GM19025 (cell line): ENCODE measurements around the gene SLC43A3.
"Not testable (repeated sequence)": the region's sequence is repeated elsewhere in the genome, so short reads cannot be mapped to it uniquely, and the experiment has no call there.

Experiments used
- ATAC-seq: cut with Tn5 transposase; IDR thresholded peaks from one replicate; pipeline ENCODE4 v1.9.1; 2021; ENCODE audit warnings: mild to moderate bottlenecking, low read depth, moderate library complexity; ENCODE audit not compliant: unreplicated experiment

The SLC43A3 gene

DNA sequence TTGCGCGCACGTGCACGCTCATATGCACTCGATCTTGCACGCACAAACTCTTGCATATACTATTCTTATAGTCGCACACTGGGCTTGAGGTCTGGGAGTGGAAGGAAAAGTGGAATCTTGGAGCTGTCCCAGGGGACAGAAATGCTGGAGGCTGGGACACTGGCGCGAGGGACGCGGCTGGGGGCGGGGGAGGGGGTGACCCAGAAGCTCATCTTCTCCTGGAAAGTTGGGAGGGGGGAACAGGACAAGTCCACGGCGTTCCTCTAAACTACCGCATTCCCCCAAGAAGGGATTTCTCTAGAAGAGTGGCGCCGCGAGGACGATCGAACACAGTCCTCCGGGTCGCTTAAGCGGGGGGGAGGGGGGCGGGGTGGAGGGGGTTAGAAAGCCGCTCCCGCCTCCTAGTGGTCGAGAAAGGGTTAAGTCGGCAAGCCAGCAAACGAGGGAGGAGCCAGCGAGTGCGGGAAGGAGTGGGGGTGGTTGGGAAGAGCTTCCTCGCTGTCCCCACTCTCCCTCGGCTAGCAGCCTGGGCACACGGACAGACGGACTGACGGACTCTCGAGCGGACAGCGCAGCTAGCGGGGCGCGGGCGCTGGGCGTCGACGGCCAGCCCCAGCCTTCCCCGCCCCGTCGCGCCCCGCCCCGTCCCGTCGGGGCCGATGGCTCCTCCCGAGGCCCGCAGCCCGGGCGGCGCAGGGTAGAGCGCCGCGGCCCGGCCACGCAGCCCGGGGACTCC lies 33.3 kb upstream of the SLC43A3 start, which contains the start of gene RTN4RL2:
TSS of gene RTN4RL2 (plus strand) at position 507 of the 736 bp plus-strand sequence. CDS start 338 bp downstream, outside the sequence.
- no peak for ATAC-seq

DNA sequence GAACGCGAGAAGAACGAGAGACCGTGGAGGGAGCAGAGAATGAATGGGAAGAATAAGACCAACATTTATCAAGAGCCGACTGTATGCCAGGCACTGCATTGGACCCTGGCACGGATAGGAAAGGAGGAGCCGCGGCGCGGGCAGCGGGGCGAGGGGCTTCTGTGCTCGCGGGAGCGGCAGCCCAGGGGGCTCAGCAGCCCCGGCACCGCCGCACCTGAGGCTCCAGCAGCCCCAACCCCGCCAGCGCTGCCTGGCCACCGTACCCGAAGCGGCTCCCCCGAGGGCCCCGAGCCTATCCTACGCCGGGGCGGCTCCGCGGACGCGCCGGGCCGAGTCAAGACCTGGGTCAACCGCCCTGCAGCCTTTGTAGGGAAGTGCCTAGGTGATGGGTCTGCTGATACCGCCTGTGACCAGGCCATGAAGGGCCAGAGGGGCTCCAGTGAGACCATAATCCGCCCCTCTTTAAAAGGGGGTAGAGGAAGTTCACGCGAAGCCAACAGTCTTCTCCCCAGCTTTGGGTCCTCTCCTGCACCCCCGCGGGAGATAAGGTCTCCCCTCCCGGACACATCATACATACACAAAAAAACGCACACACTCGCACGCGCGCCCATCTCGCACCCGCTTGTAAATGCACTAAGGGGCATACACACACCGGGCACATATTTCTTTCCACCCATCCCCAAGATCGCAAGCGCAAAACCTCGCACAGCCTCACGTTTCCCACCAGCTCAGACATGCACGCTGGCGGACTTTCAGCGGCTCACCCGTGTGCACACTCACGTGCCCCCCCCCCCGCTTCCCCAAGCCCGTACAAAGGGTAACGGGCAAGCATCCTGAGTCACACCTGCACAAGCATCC lies 32.5 kb upstream of the SLC43A3 start:
- no peak for ATAC-seq

DNA sequence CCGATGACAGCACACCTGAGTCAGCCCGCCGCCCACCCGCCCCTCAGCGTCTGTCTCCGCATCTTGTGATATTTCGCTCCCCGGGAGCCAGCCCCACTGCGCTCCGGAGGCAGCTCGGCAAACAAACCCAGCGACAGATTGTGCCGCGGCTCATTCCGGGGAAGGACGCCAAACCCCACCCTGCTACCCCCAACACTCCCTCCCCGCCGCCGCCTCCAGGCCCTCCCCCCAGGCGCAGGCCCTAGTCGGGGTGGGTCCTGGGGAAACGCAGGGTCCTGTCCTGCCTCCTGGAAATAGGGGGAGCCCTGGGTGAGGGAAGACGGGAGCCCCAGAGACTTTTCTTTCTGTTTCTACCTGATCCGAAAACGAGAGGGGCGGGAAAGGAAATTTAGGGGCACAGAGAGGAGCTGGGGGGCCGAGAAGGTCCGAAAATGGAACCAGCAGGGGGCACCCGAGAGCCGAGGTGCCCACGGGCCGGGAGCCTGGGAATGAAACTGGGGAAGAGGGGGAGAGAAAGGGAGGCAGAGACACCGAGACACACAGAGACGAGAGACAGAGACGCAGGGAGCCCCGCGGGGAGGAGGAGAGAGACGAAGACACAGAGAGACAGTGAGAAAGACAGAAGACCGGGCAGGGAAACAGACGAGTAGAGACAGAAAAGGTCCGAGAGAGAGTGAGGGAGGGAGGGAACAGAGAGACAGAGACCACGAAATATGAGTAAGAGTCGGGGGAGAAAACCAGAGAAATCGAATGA lies 31.7 kb upstream of the SLC43A3 start:
- no peak for ATAC-seq

DNA sequence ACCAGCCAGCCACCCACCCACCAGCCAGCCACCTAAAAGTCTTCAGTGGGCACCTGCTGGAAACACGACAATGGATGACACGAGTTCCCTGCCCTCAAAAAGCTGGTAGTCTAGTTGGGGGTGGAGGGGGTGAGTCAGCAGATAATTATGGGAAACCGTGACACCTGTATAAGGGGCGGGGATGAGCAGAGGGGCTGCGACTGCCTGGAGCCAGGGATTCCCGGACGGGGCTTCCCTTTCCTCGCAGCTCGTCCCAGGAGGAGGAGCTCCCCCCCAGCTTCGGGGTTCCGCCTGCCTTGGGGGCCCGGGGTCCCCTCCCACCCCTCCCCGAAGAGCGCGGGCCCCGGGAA lies 31.1 kb upstream of the SLC43A3 start:
- ATAC-seq: no peak

DNA sequence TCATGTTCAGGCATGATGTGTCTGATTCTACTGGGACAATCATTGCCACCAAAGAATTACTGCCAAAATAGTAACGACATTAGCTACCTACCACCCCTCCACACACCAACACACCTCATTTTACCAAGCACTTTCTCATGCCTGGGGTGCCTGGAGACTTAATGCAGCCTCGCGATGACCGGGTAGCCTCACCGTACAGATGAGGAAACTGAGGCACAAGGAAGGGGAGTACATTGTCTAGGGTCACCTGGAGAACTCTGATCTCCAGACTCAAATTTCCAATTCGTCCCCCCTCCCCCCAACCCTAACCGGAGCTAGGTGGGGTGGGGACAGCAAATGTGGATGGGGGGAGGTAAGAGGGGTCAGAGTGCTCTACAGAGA lies 30.7 kb upstream of the SLC43A3 start:
- peak; percentile 28 for ATAC-seq

DNA sequence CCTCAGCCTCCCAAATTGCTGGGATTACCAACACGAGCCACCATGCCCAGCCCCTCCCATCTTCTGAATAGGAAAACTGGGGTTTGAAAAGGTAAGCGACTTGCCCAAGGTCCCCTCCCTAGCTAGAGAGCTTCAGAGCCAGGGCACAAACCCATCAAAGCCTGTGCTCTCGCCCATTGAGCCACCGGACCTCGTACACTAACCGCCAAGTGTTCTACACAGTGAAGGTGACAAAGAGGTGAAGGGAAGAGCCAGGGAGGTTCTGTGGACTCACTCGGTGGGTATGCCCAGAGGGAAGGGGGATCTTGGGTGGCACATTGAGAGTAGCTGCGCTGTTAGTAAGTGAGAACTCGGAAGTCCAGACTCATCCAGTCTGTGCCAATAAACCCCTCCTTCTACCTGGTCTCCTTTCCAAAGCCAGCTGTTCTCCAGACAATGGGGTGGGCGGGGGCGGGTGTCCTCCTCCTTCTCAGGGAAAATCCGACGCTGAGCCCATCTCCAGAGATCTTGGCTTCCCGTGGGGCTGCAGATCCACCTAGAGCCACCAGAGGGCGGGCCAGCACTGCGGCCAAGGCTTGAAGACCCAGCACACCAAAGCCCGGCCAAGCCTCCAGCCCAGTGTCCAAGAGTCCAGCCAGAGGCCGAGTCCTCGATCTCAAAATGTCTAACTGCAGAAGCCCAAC lies 30.2 kb upstream of the SLC43A3 start:
- ATAC-seq: peak; percentile 70

DNA sequence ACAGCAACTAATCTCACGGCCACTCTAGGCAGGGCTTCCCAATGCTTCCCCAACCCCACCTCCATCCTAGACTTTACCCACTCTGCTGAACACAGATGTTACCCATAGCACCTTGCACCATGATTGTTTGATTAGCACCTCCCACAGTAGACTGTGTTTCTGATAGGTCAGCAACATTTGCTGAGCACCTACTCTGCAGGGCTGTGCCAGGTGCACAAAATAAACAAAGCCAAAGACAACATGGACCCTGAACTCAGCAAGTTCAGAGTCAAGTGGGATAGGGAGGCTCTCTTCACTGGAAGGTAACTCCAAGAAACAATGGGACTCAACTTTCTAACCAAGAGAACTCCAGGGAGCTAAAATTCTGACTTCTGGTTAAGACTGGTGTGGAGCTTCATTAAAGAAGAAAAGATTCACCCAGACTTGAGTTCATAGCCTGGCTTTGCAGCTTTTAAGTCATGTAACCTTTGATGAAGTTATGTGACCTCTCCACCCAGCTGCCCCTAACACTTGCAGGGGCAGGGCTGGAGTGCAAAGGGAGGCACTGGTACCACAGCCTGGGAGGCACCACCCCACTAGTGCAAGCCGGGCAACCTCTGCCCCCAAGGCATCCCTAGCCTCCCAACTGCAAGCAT lies 26.7 kb upstream of the SLC43A3 start:
- no peak for ATAC-seq

DNA sequence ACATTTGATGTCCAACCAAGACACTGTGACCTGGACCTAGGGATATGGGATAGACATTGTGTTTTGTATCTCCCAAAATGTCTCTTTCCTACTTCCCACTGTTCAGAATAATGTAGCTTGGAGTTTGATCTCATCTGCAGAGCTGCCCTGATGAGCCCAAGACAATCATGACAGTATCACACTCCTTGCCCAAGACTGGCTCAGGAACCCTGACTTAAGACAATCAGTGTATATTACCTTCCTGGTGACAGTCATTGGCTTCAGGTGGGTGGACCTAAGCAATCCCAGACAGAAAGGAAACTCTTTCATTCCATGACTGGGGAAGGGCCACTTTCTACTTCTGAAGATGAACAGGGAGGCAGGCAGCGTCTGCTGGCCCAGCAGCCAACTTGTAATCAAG lies 19.1 kb upstream of the SLC43A3 start:
- no peak for ATAC-seq

DNA sequence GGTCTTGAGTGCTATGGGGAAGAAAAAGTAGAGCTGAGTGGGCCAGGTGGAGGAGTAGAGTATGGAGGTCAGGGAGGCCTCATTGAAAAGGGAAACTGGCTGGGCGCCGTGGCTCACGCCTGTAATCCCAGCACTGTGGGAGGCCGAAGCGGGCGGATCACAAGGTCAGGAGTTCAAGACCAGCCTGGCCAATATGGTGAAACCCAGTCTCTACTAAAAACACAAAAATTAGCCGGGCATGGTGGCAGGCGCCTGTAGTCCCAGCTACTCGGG lies 18.1 kb upstream of the SLC43A3 start:
- ATAC-seq: not testable (repeated sequence)

DNA sequence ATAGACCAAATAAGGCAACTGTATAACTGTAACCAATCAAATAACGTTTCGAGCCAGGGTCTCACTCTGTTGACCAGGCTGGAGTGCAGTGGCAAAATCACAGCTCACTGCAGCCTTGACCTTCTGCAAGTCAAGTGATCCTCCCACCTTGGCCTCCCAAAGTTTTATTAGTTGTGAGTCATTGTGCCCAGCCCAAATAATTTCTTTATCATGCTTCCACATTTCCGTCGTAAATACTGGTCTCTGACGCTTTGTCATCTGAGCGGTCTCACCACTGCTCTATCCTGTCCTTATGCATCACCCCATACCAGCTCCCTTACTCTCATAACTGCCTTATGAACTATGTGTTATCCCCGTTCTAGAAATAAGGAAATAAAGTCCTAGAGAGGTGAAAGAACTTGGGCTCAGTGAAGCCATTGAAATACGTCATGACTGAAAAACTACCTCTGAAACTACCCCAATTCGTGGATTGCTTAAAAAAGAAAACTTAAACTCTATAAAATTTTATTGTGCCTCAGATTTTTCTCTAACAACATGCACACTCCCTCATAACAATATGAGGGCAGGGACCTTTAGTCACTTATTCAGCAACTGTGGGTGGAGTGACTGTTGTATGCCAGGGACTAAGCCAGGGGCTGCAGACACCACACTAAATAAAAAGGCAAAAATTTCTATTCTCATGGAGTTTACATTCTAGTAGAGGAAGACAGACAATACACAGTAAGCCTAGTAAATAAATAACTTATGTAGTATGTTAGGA lies 17.6 kb upstream of the SLC43A3 start:
- ATAC-seq: no peak

DNA sequence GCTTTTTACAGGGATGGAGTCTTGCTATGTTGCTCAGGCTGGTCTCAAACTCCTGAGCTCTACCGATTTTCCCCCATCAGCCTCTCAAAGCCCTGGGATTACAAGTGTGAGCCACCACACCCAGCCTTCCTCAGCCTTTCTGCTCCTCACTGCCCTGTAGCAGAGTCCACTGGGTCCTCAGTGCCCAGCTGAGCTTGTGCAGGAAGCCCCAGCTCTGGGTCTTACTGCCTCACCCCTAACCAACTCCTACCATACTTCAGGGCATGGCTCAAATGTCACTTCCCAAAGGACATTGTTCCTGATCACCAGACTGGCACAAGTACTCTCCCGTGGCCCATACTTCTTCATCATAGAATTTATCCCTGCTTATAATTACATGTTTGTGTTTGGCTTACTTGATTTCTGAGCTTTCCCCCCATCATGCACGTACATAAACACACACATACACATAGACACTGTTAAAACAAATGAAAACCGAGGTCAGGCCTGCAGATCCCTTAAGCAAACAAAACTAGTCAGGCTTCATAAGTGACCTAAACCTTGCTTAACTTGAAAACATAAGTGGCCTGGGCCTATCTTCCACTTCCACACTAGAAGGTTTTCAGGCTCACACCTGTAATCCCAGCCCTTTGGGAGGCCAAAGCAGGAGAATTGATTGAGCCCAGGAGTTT lies 14.0 kb upstream of the SLC43A3 start:
- no peak for ATAC-seq

DNA sequence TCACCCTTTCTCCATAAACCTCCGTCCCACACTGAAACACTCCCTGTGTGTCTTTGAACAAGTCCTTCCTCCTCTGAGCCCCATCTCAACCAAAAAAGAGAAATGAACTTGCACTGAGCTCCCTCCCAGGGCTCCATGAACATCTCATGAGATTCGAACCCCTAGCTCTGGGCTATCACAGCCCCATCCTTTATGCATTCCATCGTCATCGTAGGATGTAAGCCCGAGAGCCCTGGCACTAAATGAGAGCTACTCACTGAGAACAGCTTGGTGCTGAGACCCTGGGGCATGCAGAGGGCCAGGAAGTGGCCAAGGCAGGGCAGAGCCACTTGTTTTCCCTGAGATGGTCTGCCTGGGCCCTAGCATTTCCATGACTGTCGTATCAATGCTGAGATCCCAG lies 12.9 kb upstream of the SLC43A3 start:
- no peak for ATAC-seq

DNA sequence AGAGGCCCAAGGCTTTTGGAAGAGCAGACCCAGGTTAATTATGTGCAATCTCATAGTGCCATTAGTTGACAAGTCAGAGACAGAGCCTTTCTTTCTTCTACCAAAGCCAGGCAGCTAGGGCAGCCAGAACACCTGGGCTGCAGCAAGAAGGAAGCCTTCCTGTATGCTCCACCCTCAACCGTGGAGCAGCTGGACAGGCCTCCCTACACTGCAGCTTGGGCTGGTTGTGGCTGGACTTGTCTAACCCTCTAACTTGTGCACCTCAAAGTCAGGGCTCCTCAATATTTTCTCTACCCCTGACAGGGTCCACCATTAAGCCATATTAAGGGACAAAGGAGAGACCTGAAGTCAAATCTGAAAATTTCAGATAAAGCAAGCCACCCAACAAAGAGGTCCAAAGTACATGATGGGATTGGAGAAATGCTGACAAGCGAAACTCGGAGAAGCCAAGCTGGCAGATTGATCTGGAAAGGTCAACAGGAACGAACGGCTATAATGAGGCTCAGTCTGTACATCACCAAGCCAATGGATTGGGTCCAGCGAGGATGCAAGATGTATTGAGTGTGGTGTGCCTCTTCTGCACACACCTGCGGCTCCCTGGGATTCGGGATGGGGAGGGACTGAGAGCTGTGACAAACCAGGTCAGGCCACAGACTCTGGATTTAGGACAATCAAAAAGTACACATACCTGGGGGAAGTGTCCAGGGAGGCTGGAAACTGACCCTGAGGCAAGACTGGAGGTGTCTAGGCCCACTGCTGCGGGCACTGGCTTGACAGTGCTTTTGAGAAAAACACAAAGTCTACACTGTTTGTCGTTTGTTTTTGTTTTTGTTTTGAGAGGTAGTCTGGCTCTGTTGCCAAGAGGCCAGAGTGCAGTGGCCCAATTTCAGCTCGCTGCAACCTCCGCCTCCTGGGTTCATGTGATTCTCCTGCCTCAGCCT lies 11.7 kb upstream of the SLC43A3 start:
- ATAC-seq: no peak

DNA sequence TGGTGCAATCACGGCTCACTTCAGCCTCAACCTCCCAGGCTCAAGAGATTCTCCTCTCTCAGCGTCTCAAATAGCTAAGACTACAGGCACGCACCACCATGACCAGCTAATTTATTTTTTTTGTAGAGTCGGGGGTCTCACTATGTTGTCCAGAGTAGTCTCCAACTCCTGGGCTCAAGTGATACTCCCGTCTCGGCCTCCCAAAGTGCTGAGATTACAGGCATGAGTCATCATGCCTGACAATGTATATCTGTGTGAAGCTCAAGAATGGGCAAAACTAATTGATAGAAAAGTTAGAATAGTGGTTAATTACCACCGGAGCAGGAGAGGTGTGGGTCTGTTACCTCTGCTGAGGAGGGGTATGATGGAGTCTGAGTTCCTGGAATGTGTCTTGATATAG lies 9.1 kb upstream of the SLC43A3 start:
- no peak for ATAC-seq

DNA sequence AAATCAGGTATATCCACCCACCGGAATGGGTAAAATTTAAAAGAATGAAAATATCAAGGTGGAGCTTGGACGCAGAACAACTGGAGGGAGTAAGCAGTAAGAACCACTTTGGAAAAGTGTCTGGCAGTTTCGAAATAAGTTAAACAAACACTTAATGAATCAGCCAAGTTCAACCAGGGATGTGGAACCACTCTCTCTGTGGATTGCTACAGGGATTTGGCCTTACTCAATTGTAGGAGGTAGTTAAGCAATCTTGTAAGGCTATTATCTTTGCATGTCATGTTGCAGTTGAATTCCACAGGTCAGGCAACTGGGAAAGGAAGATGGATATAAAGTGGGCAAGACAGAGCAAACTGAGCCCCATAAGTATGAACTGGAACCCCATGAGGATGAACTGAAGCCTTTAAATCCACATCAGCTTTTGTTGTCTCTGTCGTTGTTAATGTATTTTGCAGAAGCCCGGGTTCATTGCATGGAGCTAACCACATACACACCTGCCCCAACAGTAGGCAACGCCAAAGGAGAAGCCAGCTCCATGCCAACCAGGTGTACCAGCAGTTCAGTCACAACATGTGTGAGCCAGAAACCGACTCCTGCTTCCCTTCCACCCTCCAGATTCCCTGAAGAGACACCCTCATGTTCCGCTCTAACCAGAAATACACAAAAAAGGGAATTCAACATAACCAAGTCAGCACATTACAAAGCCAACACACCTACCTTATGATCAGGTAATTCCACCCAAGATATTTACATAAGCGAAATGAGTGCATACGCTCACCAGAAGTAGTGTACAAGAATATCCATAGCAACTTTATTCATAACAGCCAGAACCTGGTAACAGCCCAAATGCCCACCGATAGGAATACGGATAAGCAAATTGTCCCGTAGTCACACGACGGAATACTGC lies 8.0 kb upstream of the SLC43A3 start:
- no peak for ATAC-seq

DNA sequence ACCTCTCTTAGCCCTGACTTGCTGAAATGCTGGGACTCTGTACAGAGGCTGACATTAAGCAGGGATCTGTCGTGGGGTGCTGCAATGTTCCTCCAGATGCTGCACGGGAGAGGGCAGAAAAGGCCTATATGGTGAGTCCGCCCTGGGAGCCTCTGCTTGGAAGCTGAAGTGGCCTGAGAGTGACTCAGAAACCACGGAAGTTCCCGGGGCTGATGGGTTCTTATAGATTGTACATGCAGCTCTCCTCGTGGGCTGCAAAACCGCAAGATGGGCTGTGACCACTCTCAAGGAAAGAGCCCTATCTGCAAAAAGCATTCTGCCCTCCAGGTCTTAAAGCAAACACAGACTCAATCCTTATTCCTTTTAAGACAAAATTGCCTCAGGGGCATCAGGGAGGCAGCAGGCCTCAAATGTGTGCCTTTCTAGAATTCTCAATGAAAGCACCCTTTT lies 5.8 kb upstream of the SLC43A3 start:
- peak; percentile 52 for ATAC-seq

DNA sequence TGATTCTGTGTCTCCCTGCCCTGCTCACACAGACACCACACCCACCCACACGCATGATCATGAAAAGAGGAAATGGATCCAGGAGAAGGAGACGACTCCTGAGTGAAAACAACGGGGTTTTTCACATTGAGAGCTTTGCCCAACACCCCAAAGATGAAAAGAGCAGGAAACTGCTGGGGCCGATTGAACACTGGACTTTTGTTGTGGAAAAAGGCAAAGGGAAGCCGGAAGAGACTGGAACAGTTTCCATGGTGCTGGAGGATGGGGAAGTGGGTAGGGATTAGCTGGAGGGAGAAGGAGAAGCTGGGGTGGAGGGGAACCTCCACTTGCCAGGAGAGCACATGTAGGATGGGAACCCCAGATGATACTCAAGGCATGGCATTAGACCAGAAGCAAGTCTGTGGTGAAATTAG lies 5.2 kb upstream of the SLC43A3 start:
- ATAC-seq: no peak
